Sigmoid colon (tissue), 7 donors: ENCODE data around the gene ZCCHC14. TPM values are rescaled to one million over a fixed set of nuclear protein-coding genes. Genes with fewer than 3 reads are reported as not detected.
"Not testable (repeated sequence)": the region's sequence is repeated elsewhere in the genome, so short reads cannot be mapped to it uniquely, and the experiment has no call there.

Experiments
- DNase-seq: peaks from one replicate; pipeline ENCODE4 v3.0.0-alpha.2; 2019
- H3K27ac ChIP-seq, 4 donors: fragments of 200-600 bp; sonication (generic); one replicate each; pipeline ENCODE4 v1.5.1; 2016 to 2019; ENCODE audit warnings: mild to moderate bottlenecking in 1 of 4
- H3K27me3 ChIP-seq, 3 donors: fragments of 200-600 bp; sonication (generic); one replicate each; pipeline ENCODE4 v1.5.1; 2019; ENCODE audit warnings: mild to moderate bottlenecking in 1 of 3
- H3K36me3 ChIP-seq, 4 donors: fragments of 200-600 bp; sonication (generic); one replicate each; pipeline ENCODE4 v1.5.1; 2016 to 2019
- H3K4me1 ChIP-seq, 4 donors: fragments of 200-600 bp; sonication (generic); one replicate each; pipeline ENCODE4 v1.5.1; 2017 to 2019
- H3K4me3 ChIP-seq, 4 donors: fragments of 200-600 bp; sonication (generic); one replicate each; pipeline ENCODE4 v1.5.1; 2017 to 2019; ENCODE audit warnings: mild to moderate bottlenecking in 2 of 4, moderate library complexity in 1 of 4
- H3K9me3 ChIP-seq, 4 donors: fragments of 200-600 bp in 3 of 4; sonication (generic) in 3 of 4; one replicate each; pipeline versions ENCODE4 v1.5.1 to v1.6.1; 2013 to 2019
- EP300 ChIP-seq, 4 donors: sonication (generic); formaldehyde crosslinking; IDR thresholded peaks; one replicate each; pipeline ENCODE4 v1.6.1; 2017; ENCODE audit warnings: antibody characterized with exemption in 4 of 4
- POLR2A ChIP-seq, 2 donors: fragments of 450-650 bp; IDR thresholded peaks; one replicate each; pipeline ENCODE4 v1.6.1; 2016; ENCODE audit warnings: antibody characterized with exemption in 2 of 2, mild to moderate bottlenecking in 2 of 2, moderate library complexity in 2 of 2
- POLR2AphosphoS5 ChIP-seq, 4 donors: sonication (generic); formaldehyde crosslinking; IDR thresholded peaks; one replicate each; pipeline ENCODE4 v1.6.1; 2017; ENCODE audit warnings: antibody characterized with exemption in 4 of 4
- WGBS, 2 donors: extraction: QIAGEN DNeasy Blood & Tissue Kit; methylation state at CpG; one replicate each; pipeline ENCODE4 v1.1.7; 2013; 5-methylcytosine and 5-hydroxymethylcytosine counted together
- intact Hi-C: fragments of 100-400 bp; cut with DNase I; formaldehyde crosslinking; loops from one replicate; pipeline ENCODE4 v1.15.1; 2023
- polyA plus RNA-seq, 3 donors: library from polyadenylated mRNA; stranded (reverse); fragments of 200-250 nt; gene quantifications; one replicate each; pipeline ENCODE4 v1.2.3, GENCODE V29; 2013
- total RNA-seq, 4 donors: library from RNA; depleted of rRNA; stranded (reverse); fragments of >200 nt; gene quantifications; one replicate each; pipeline ENCODE4 v1.1.0, GENCODE V29; 2016
- TF ChIP-seq, protein P1 (sequence below), 4 experiments: fragments of 450-650 bp in 3 of 4; fragments of 200-600 bp in 1 of 4; IDR thresholded peaks; one replicate each; pipeline ENCODE4 v1.5.1; 2016 to 2019; ENCODE audit warnings: antibody characterized with exemption in 4 of 4, mild to moderate bottlenecking in 3 of 4, moderate library complexity in 2 of 4
- donor health status: healthy with polysubstance abuse.
- donor health status: Bipolar disorder and iron deficiency.
- donor health status: healthy.

The ZCCHC14 gene
- total and polyA plus RNA-seq, 7 donors = 6.0 to 23.8 (median 11.8) TPM

DNA sequence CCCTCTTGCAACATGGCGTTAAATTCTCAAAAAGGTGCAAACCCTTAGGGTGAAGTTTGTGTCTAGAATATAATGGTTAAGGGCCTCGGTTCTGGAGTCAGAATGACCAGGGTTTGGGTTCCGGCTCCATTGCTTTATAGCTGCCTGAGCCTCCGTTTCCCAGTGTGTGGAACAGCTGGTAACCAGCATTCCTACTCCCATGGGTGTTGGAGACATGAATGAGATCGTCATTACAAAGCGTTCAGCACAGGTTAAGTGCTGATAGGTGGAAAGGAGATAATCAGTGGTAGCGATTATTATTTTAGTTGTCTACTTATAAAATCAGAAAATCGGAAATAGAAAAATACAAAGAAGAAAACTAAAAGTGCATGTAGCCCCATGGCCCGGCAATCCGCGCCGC, 23.5 kb upstream of the ZCCHC14 start:
- no peak for TF ChIP-seq POLR2AphosphoS5 (IDR thresholded peaks at IDR 0.05)
- no peak for TF ChIP-seq POLR2A (IDR thresholded peaks at IDR 0.05)
- TF ChIP-seq, protein P1, sequence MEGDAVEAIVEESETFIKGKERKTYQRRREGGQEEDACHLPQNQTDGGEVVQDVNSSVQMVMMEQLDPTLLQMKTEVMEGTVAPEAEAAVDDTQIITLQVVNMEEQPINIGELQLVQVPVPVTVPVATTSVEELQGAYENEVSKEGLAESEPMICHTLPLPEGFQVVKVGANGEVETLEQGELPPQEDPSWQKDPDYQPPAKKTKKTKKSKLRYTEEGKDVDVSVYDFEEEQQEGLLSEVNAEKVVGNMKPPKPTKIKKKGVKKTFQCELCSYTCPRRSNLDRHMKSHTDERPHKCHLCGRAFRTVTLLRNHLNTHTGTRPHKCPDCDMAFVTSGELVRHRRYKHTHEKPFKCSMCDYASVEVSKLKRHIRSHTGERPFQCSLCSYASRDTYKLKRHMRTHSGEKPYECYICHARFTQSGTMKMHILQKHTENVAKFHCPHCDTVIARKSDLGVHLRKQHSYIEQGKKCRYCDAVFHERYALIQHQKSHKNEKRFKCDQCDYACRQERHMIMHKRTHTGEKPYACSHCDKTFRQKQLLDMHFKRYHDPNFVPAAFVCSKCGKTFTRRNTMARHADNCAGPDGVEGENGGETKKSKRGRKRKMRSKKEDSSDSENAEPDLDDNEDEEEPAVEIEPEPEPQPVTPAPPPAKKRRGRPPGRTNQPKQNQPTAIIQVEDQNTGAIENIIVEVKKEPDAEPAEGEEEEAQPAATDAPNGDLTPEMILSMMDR (IDR thresholded peaks at IDR 0.05) = no peak
- no peak for TF ChIP-seq EP300 (IDR thresholded peaks at IDR 0.05)
- peaks cover 0 to 19% (median 3%) of the 10 kb centered on the region in 4 donors for H3K4me1 ChIP-seq
- peak overlapping the region in 2 of 4 donors; percentile 43 to 49 for H3K27ac ChIP-seq
- no peak for DNase-seq
- no peak overlapping the region for H3K4me3 ChIP-seq
- H3K9me3 ChIP-seq = no peaks in the 10 kb centered on the region
- 88 to 92% methylated on average over 12 of the region's 12 CpGs for WGBS, 2 donors
- H3K36me3 ChIP-seq = no peaks in the 10 kb centered on the region
- H3K27me3 ChIP-seq = no peaks in the 10 kb centered on the region
- intact Hi-C loops = no loop called here

DNA sequence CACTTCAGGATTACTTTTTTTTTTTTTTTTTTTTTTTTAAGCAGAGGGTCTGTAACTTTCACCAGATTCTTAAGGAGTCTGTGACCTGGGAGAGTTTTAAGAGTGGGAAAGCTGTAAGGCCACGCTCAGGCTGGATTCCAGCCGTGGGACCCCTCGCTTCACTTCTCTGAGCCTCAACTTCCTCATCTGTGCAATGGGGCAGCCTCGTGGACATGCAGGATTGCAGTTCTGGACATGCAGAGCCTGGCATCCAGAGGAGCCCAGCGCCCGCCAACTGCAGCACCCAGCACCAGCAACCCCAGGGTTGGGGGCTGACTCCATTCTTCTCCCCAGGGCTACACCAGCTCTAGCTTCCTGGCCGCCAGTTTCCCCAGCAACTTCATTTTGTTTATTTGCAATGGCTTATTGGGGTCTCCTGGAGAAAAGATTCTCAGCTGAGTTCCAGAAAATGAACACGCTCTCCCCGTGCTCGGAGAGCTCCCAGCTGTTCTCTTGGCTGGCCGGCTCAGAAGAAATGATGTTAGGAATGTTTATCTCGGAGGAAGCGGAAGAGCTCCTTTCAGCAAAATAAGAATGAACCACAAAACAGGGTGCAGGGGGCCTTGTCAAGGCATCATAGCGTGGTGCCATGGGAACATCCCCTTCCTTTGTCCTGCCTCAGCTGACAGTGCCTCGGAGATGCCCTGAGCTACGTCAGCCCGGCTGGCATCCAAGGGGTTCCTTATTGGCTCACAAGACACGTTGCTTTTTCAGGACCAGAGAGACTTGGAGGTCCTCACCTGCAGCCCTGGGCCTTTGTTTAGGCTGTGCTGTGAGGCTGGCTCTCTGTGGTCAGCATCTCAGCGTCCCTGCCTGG, 22.9 kb upstream of the ZCCHC14 start:
- H3K4me3 ChIP-seq = no peak overlapping the region
- peak overlapping the region in 2 of 4 donors; percentile 43 to 49 for H3K27ac ChIP-seq
- intact Hi-C loops = no loop called here
- 79 to 86% methylated on average over 19 of the region's 19 CpGs for WGBS, 2 donors
- H3K36me3 ChIP-seq = no peaks in the 10 kb centered on the region
- no peak for DNase-seq
- H3K9me3 ChIP-seq = no peaks in the 10 kb centered on the region
- peaks cover 0 to 19% (median 3%) of the 10 kb centered on the region in 4 donors for H3K4me1 ChIP-seq
- TF ChIP-seq, protein P1 (IDR thresholded peaks at IDR 0.05) = no peak
- TF ChIP-seq POLR2AphosphoS5 (IDR thresholded peaks at IDR 0.05) (no peak), EP300 (IDR thresholded peaks at IDR 0.05) (no peak), POLR2A (IDR thresholded peaks at IDR 0.05) (no peak)
- no peaks in the 10 kb centered on the region for H3K27me3 ChIP-seq

DNA sequence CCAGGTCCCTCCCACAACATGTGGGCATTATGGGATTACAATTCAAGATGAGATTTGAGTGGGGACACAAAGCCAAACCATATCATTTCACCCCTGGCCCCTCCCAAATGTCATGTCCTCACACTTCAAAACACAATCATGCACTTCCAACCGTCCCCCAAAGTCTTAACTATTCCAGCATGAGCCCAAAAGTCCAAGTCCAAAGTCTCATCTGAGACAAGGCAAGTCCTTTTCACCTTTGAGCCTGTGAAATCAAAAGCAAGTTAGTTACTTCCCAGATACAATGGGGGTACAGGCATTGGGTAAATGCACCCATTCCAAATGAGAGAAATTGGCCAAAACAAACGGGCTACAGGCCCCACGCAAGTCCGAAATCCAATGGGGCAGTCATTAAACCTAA, 17.0 kb upstream of the ZCCHC14 start:
- H3K4me3 ChIP-seq, H3K4me1 ChIP-seq, DNase-seq, H3K36me3 ChIP-seq, H3K27ac ChIP-seq, intact Hi-C loops, H3K27me3 ChIP-seq, H3K9me3 ChIP-seq: not testable (repeated sequence)
- WGBS, 2 donors = 85 to 87% methylated on average over 4 of the region's 4 CpGs

DNA sequence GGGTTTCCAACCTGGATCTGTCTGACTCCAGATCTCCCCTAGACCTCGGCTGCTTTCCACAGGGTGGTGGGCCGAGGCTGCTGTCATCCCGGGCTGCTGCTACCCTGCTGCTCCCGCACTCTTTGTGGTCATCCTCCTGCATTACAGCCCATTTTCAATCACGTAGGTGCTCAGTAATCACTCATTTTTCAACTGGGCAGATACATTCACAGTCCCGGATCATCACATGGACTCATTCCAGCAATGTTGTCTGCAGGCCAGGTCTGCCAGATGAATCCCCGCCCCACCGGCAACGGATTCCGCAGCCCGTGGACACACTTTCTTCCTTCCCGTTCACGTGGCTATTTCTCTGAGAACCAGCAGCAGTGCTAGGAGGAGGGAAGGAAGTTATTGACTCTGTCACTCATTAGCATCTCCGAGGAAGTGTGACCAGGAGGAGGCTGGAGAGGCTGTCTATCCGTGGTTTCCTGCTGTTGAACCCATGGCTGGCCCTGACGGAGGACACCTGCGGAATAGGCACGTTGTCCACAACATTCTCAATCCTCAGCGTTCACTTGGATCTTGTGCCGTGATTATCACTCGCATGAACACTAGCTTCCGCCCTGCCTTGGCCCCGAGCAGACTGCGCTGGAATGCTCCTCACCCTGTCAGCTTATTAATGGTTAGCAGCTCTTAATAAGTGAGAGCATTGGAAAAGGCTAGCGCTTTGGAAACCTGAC, 14.7 kb upstream of the ZCCHC14 start:
- 44 to 67% methylated on average over 25 of the region's 25 CpGs for WGBS, 2 donors
- Histone ChIP-seq H3K27me3 (no peaks in the 10 kb centered on the region), H3K36me3 (no peaks in the 10 kb centered on the region), H3K4me1 (no peaks in the 10 kb centered on the region), H3K9me3 (no peaks in the 10 kb centered on the region), H3K4me3 (no peak overlapping the region), H3K27ac (peak overlapping the region in 3 of 4 donors; percentile 1 to 30 (median 20))
- TF ChIP-seq EP300 (IDR thresholded peaks at IDR 0.05) (no peak), POLR2AphosphoS5 (IDR thresholded peaks at IDR 0.05) (no peak), POLR2A (IDR thresholded peaks at IDR 0.05) (no peak)
- TF ChIP-seq, protein P1 (IDR thresholded peaks at IDR 0.05) = no peak
- intact Hi-C loops = no loop called here
- DNase-seq = no peak
